ENCODE measurements around the gene CST9.
"Not testable (repeated sequence)": the region's sequence is repeated elsewhere in the genome, so short reads cannot be mapped to it uniquely, and the experiment has no call there.

The CST9 gene

DNA sequence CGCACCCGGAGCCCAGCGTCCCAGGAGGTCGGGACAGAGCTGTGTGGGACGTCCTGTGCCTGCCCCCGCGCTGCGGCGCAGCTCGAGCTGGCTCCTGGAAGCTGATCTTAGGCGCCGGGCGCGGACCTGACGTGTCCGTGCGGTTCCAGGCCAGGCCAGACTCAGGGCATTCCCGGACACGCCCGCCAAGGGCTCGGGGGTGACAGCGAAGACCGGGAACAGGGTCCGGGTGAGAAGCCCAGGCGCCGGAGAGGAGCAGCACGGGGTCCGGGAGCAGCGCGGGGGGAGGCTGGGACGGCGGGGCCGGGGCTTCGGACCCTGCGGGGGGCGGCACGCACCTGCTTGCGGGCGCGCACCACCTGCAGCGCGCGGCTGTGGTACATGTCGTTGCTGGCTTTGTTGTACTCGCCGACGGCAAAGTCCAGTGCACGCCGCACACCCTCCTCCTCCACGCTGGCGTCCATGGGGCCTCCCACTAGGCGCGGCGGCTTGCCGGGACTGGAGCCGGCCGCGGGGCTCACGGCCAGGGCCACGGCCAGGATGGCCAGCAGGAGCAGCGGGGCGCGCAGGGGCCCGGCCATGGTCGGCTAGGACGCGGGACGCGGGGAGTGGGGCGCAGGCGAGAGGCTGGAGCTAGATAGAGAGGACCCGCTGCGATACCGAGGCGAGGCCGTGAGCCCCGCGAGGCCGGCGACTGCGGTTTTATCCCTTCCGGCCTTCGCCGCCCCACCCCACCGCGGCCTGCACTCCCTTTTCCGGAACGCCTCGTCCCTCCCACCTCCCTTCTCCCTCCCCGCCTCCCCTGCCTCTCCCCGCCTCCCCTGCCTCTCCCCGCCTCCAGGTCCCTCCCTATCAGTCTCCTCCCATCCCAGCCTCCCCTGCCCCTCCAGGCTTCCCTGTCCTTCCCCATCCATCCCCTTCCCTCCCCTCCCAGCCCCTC is 31.8 kb upstream of the CST9 start, which contains the start of gene CST3:
TSS of gene CST3 (minus strand) at position 674 of the 940 bp plus-strand sequence. CDS start at position 581, 93 bp downstream.
- peak; percentile 89 for DNase-seq (ENCODE audit: low spot score)

DNA sequence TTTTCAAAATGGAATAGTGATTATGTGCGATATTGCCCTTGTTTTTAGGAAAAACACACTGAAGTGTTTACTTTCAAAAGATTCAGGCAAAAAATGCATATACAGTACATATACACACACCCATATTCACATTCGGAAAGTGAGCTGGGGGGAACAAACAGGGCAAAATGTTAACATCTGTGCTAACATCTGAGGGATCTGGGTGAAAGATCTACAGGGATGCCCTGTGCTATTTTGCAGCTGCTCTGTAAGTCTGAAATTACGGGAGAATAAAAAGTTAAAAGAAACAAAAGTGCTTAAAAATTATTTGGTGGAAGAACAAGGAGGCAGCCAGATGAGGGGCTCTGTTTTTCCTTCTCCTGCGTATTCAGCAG is 31.2 kb upstream of the CST9 start:
- DNase-seq (ENCODE audit: low spot score) = no peak

DNA sequence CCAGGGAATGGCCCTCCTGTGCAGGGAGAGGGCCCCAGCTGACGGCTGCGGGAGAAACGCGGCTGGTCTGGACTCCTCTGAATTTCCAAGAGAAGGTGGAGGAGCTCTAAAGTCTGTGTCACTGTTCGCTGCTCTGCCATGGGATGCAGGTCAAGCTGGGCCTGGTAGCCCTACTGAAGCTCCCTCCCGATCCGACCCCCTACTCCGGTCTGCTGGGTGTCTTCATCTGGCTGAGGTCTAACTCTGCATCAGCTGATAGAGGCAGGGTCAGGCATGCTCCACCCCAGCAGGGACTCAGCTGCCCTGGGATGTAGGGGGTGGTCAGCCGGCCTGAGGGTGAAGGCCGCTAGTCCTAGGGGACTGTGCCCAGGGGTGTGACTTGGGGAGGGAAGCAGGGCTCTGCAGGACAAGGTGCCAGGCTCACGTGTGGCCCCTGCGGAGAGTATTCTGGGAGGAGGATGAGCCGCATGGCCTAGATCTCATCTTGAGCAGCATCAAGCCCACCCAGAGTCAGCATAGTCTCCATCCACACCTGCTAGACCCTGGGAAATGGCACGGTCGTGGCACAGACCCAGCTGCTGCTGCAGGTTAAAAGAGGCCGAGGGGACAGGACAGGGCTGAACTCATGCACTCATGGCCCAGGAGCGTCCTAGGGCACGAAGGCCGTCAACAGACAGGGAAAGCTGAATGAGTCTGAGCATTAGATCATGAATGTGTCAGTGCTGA is 30.6 kb upstream of the CST9 start:
- no peak for DNase-seq (ENCODE audit: low spot score)

DNA sequence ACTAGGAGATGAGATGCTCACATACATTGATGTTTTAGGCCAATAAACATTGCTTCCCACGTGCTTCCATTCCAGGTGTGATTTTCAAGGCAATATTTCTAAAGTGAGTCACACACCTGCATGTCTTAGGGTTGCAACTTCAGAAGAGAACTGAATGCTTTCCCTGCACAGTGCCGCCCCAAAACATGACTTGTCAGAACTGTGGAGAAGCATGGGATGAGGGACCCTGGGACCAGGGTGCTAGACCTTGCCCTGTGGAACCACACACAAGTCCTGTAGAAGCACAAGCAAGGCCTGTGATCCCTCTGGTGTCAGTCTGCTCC is 30.0 kb upstream of the CST9 start:
- not testable (repeated sequence) for DNase-seq (ENCODE audit: low spot score)

DNA sequence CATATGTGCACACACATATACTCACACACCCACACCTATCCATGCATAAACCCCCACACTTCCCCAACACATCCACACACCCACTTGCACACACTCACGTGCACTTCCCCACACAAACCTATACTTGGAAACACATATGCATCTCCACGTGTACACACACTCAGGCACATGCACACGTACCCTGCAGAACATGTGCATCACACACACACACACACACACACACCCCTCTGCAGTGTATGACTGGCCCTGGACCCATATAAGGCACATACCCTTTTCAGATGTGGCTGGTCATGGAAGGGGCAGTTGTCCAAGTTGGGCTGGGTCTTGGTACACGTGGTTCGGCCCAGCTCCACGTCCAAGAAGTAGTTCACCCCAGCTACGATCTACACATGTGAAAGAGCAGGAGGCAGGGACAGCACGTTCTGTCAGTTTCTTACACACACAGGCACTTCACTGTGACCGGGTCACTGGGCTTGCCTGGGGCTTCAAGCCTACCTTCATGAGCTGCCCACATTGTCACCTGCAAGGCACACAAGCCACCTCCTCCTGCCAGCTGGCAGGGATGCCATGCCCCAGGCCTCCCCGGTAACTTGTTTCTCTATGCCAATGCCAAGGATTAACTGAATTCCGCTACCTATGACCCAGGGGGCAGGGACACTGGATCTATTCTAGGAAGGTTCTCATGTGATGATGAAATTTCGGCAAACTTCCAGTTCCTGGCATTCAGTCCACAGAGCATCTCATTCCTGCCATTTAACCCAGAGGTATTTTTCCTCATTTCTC is 29.5 kb upstream of the CST9 start:
- DNase-seq (ENCODE audit: low spot score) = no peak

DNA sequence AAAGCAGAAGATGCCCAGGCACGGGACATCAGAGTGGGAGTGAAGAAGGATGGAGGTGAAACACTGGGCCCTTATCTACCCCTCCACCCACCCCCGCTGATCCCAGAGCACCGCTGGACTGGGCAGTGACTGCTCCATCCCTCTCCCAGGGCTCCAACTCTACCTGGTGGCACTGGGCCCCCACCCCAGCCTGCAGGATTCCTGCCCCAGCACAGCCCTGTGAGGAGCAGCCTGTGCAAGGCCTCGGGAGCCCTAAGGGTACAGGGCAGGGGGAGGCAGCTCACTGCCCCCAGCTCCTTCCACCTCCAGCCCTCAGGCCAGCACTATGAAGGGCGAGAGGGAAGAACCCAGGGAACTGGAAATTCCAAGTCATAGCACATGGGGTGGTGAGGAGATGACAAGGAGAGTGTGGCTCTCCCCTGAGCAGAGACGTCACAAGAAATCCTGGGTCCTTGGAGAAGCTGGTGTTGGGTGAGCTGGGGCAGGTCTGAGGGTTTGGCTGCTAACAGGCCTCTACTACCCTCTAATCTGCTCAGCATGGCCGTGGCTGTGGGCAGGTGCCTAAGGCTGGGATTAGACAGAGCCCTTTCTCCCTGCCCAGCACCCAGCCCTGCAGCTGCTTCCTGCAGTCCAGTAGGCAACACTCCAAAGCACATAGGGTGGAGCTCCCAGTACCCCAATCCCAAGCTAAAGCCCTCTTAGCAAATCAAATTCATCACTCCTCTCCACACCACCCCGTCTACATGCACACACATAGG is 28.5 kb upstream of the CST9 start:
- DNase-seq (ENCODE audit: low spot score) = no peak

DNA sequence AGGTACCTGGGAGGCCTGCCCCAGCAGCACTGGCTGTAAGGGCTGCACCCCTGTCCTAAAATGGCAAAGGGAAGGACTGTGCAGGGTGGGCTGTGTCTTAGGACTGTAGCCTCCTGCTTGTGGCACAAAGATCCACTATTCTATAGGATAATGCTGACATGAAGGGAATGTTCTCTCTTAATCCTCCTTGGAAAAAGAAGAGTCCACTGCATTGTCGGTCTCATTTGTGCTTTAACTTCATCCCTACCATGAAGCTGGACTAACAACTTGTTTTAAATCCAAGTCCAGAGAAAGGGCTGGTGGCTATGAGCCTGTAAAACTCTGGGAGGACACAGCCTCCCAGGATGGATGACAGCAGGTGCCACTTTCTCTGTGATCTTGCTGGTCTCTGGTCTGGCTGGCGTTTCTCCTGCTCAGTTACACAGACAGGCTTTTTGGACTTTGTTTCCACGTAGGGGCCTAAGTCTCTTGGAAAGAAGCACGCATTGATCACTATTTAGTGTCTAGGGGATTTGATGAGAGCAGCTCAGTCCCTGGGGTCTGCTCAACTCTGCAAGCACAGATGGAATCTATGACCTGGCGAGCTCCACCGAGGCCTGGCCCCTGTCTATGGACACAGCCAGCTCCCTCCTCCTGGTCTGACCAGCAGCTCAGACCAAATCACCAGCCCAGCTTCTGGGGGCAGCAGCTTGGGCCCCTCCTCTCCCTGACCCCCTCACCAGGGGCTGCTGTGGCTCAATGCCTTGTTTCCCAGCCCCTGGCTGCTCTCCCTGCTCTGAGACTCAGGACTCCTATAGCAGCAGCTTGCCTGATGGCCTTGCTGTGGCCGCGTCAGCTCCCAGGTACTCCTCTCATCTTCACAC is 27.2 kb upstream of the CST9 start:
- DNase-seq (ENCODE audit: low spot score) = no peak

DNA sequence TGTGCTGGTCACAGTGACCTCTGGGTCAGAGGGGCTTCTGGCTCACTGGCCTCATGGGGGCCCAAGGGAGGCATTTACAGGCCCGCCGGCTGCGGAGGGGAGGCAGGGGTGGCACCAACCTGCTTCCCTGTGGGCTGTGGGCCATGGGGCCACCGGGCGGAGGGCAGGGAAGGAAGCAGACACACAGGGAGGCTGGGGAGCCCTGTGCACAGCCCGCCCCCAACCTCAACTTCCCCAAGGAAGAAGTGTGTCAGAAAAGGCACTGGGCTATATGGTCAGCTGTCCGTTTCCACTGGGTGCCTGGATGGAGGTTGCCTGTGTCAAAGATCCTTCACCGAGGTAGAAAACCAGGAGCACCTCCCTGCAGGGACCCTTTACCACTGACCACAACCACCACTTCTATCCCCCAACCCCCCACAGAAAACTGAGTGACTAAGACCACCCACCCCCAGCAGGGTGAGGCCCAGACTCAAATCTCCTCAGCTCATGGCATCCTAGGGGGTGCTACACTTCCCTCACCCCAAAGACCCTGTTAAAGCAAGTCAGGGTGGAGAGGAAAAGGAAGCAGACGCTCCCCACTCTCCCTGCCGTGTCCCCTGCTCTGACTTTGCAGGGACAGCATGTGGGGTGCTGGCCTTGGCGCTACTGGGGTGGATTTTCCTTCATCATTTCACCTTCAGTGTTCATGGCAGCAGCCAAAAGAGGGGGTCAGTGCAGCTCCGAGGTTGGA is 26.4 kb upstream of the CST9 start:
- DNase-seq (ENCODE audit: low spot score) = no peak

DNA sequence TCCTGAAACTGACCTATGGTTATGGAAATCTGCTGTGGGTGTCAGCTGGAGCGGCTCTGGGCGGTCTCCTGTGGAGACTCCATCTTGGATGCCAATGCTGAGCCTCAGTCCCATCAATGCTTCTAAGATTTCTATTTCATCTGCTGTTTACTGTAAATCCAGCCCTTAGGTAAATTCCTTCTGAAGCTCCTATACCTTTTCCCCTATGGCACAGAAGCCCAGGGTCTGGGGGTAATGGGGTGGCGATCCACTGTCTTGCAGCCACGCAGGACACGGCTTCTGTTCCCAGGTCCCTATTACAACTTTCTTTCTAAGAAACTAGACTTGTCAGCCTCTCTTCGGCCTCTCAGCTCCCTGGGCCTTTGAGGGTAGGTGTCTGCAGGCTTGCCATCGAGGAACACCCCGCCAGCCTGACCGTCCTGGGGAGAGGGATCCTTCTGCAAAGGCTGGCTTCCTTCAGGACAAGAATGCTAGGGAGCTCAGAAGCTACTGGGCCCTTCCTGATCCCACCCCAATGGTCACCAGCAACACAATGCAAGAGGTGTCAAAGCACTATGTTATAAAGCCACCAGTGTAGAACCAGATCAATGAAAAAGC is 25.6 kb upstream of the CST9 start:
- no peak for DNase-seq (ENCODE audit: low spot score)

DNA sequence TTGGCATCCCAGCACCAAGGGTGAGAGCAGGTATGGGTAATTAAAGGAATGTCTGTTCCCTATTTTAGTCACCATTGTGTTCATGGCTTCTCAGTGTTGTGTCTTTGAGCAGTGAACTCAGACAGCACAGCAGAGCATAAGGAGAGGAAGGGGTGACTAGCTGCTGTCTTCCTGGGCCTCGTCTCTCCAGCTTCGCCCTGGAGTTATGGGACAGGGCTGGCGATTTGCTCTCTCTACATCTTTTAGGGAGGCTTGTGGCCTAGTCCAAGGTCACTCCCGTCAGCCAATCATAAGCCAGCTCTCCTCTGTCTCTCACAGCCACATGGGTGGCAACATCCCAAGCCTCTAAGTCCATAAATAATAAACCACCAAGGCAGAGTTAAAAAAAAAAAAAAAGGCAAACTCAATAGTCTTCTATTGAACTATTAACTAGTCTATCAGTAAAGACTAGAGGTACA is 24.7 kb upstream of the CST9 start:
- no peak for DNase-seq (ENCODE audit: low spot score)

DNA sequence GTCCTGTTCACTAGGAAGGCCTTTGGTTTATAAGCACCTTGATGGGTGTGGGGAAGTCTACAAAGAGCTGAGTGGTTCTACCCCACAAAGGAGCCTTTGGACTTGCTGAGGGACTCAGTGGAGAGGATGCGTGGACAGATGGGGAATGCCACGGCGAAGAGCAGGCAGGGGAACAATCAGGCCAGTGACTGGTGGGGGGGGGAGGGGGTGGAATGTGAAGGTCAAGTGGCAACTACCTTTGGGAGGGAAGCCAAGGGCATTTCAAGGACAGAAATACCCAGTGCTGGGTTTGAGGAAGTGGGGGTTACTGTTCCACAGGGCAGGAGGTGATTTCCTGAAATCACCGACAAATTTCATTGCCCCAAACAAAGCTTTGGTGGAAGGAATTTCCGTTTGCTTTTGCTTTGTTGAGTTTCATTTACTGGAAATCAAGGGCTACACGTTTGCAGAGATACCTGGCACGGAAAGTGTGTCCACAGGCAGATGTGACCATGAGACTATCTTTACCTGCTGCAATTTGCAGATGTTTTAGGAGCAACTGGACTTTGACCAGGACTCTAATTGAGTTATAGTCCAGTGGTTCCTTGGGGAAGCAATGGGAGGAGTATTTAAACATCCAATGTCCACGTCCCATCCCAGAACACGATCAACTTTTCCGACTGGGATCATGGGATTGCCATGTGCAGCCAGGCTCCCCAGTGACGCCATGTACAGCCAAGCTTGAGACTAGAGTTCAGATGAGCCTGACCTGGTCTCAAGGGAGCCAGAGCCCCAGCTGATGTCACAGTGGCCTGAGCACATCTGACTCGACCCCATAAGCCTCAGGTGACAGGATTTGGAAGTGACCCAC is 24.1 kb upstream of the CST9 start:
- DNase-seq (ENCODE audit: low spot score) = no peak

DNA sequence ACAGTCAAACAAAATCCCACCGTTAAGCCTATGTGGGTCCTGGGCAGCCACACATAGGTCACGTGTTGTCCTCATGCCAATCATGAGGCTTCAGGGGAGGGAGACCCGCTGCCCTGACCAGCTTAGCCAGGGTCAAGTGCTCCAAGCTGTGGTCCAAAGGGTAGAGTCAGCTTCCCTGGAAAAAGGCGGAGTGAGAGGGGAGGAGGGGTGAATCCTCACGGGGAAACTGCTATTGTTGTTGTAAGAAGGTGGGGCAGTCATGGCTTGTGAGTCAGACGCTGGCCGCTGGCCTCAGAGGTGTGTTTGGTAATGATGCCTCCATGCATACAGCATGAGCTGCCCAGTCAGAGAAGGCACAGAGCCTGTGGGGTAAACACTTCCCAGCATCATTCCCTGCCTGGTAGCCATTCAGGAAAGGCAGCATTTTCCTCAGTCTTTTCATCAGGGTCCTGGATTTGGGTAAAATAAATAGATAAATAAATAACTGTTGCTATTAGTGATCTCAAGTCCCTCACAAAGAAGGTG is 23.4 kb upstream of the CST9 start:
- peak; percentile 67 for DNase-seq (ENCODE audit: low spot score)

DNA sequence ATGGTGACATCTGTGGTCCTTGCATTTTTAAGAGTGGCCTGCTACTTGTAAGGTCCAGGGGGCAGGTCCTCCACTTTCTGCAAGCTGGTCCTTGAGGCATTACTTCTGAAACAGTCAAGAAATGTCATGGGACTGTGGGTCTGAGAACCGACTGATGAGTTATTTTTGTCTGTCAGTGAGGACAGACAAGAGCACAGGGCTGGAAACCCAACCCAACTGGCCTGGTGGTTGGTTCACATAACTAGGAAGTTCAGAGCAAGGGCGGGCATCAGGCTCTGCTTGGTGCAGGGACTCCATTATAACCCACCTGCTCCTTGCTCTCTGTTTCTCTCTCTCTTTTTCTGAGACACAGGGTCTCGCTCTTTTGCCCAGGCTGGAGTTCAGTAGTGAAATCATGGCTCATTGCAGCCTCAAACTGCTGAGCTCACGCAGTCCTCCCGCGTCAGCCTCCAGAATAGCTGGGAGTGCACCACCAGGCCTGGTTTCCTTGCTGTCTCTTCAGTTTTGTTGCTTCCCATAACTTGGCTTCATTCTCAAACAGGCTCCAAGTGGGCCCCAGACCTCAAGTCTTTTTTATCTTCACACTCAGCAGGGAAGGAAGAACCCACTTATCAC is 22.8 kb upstream of the CST9 start:
- no peak for DNase-seq (ENCODE audit: low spot score)

DNA sequence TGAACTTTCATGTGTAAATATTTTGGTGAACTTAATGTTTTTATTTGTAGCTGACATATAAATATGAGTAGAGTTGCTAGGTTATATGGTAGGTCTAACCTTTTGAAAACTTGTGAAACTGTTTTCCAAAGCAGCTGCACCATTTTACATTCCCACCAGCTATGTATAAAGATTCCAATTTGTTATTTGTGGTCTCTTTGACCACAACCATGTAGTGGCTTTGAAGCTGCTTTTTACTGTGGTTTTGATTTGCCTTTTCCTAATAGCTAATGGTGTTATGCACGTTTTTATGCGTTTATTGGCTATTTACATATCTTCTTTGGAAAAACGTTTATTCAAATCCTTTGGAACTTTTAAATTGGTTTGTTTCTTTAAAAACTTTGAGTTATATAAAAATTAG is 21.8 kb upstream of the CST9 start:
- no peak for DNase-seq (ENCODE audit: low spot score)

DNA sequence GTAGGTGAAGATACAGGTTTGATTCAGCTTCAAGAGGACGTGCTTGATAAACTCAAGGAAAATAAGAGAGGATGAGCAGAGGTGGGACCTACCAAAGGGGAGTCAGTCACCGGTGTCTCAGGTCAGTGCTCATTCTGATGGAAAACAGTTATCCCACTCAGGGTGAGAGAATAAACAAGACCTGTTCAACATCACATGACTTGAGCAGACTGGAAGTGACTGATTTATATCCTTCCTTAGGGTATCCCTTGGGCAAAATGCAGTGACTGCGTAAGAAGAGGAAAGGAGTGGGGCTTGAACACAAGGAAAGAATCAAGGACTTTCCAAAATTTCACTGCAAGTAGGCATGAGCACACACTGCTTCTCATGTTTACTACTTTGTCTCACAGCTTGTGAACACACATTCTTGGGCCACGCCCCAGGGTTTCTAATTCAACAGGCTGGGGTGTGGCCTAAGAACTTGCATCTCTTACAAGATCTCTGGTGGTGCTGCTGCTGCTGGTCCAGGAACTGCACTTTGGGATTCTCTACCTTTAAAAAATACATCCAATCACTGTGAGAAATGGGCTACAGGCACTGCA is 20.4 kb upstream of the CST9 start:
- DNase-seq (ENCODE audit: low spot score) = peak; percentile 35

DNA sequence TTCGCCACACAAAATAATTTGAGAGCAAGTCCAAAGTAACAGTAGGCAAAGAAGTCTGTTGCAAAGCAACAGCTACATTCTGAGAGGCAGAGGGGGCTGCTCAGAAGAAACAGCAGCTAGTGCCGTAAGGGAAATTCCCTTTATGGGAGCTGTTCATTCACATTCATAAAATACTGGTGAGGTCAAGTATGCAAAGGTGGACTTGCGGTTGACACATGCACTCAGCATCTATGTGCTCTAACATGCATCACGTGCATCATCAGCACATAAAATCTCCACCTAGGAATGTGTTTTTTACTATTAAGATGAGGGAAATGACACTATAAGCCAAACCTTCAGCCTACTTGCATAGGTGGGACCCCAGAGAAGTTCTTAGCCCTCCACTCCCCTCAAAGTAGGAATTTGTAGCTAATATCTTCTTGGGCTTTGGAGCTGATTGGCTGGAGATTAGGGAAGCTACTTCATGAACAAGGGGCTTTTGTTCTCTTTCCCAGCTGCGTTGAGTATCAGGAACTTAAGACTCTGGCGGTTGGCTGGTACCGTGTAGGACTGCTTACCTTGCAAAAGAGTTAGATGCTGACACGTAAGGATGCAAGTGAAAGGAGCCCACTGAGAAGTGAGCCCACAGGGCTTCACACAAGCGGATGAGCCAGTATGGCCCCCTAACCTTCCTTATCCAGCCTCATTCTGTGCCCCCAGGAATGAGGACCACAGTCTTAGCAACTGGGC is 19.7 kb upstream of the CST9 start:
- no peak for DNase-seq (ENCODE audit: low spot score)

DNA sequence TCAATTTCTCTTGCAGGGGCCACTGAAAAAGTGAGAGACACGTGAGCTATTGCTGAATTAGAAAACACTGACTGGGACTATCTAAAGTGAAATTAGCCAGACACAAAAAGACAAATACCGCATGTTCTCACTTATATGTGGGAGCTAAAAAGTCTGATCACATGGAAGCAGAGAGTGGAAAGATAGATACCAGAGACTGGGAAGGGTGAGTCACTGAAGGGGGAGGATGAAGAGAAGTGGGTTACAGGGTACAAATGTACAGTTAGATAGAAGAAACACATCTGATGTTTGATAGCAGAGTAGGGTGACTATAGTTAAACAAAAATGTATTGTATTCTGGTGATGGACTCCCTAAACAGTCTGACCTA is 18.6 kb upstream of the CST9 start:
- DNase-seq (ENCODE audit: low spot score) = no peak

Data from LoVo (cell line).